HCT116 (cell line): ENCODE data around the gene PRRX1. TPM values are rescaled to one million over a fixed set of nuclear protein-coding genes. Genes with fewer than 3 reads are reported as not detected.

Source experiments
- ATAC-seq: fragments of 200-7000 bp; cut with Tn5 transposase; 2 replicates; pipeline ENCODE4 v1.9.1; 2020; ENCODE audit warnings: mild to moderate bottlenecking, moderate library complexity
- BruUV-seq: library from RNA; stranded (reverse); fragments of 400-500 nt; replicated peaks from 2 replicates; lab custom pipeline; 2021; lab: Mats Ljungman, UMichigan
- CTCF ChIA-PET: fragments of 300-600 bp; sonication (Branson Sonifier 250); formaldehyde crosslinking; loops from one replicate; lab custom pipeline; 2021; ENCODE audit warnings: antibody characterized with exemption; lab: Charles Lee
- POLR2A ChIA-PET: fragments of 300-600, 350-600 bp; sonication (Branson Sonifier 250); formaldehyde crosslinking; loops from one replicate; lab custom pipeline; 2021; ENCODE audit warnings: antibody characterized with exemption; lab: Charles Lee
- RAD21 ChIA-PET, 2 experiments: fragments of 300-600 bp; sonication (Branson Sonifier 250); formaldehyde crosslinking; loops; one replicate each; lab custom pipeline; 2023; ENCODE audit warnings: low total read pairs in 2 of 2; ENCODE audit not compliant: uncharacterized antibody in 2 of 2, unreplicated experiment in 2 of 2, low non-redundant PET in 1 of 2; lab: Charles Lee
- DNase-seq: peaks from one replicate; pipeline ENCODE4 v3.0.0-alpha.2; 2010; ENCODE audit warnings: low read depth, low spot score
- H2AFZ ChIP-seq: fragments of 200-600 bp; shearing (Covaris generic), sonication (generic); 2 replicates; pipeline ENCODE4 v1.6.1; 2017; ENCODE audit warnings: low read depth, mixed run types, mixed read lengths, antibody characterized with exemption, low read length; ENCODE audit not compliant: poor library complexity, severe bottlenecking
- H3K27ac ChIP-seq: 2 replicates; pipeline ENCODE4 v1.5.1; 2012; ENCODE audit warnings: low read depth, low read length
- H3K27me3 ChIP-seq: fragments of 200-600 bp; sonication (generic); 2 replicates; pipeline ENCODE4 v1.6.1; 2016; ENCODE audit warnings: mixed run types, low read length, mixed read lengths; ENCODE audit not compliant: insufficient read depth
- H3K36me3 ChIP-seq, 2 experiments: fragments of 200-500 bp in 1 of 2; fragments of 200-600 bp in 1 of 2; sonication (Bioruptor generic) in 1 of 2; sonication (generic) in 1 of 2; 2 replicates each; pipeline versions ENCODE4 v1.5.1 to v1.6.1; 2014 to 2016; ENCODE audit warnings: low read length in 2 of 2, inconsistent platforms in 1 of 2, mixed read lengths in 1 of 2, mixed run types in 1 of 2; ENCODE audit not compliant: insufficient read depth in 2 of 2, control insufficient read depth in 1 of 2
- H3K4me1 ChIP-seq, 2 experiments: fragments of 200-600 bp in 1 of 2; sonication (generic) in 1 of 2; 2 replicates each; pipeline versions ENCODE4 v1.5.1 to v1.6.1; 2012 to 2017; ENCODE audit warnings: low read length in 2 of 2, inconsistent platforms in 1 of 2, mild to moderate bottlenecking in 1 of 2, mixed read lengths in 1 of 2, mixed run types in 1 of 2, moderate library complexity in 1 of 2; ENCODE audit not compliant: insufficient read depth in 2 of 2, control insufficient read depth in 1 of 2
- H3K4me2 ChIP-seq: fragments of 200-600 bp; sonication (generic); 2 replicates; pipeline ENCODE4 v1.6.1; 2017; ENCODE audit warnings: mixed run types, low read length, mixed read lengths
- H3K4me3 ChIP-seq, 2 experiments: fragments of 200-600 bp in 1 of 2; sonication (generic) in 1 of 2; replicated peaks in 1 of 2; 2 replicates each; pipeline ENCODE4 v1.5.1; 2011 to 2016; ENCODE audit warnings: low read length in 2 of 2, control low read depth in 1 of 2, low read depth in 1 of 2, mild to moderate bottlenecking in 1 of 2, mixed read lengths in 1 of 2, mixed run types in 1 of 2
- H3K79me2 ChIP-seq: fragments of 200-600 bp; sonication (generic); 2 replicates; pipeline ENCODE4 v1.6.1; 2017; ENCODE audit warnings: mild to moderate bottlenecking, mixed run types, low read length, moderate library complexity, mixed read lengths; ENCODE audit not compliant: insufficient read depth
- H3K9ac ChIP-seq: fragments of 200-600 bp; sonication (generic); 2 replicates; pipeline ENCODE4 v1.6.1; 2016; ENCODE audit warnings: low read length, mixed read lengths
- H3K9me2 ChIP-seq: fragments of 200-600 bp; sonication (generic), shearing (Covaris generic); 2 replicates; pipeline ENCODE4 v1.6.1; 2017; ENCODE audit warnings: mixed run types, mild to moderate bottlenecking, moderate library complexity; ENCODE audit not compliant: insufficient read depth
- H3K9me3 ChIP-seq, 2 experiments: fragments of 200-500 bp in 1 of 2; fragments of 200-600 bp in 1 of 2; sonication (Bioruptor generic) in 1 of 2; sonication (generic) in 1 of 2; 2 replicates each; pipeline ENCODE4 v1.6.1; 2014 to 2017; ENCODE audit warnings: low read length in 2 of 2, mixed read lengths in 2 of 2, inconsistent platforms in 1 of 2, low read depth in 1 of 2, mild to moderate bottlenecking in 1 of 2, mixed run types in 1 of 2, moderate library complexity in 1 of 2; ENCODE audit not compliant: control insufficient read depth in 1 of 2, insufficient read depth in 1 of 2
- H4K20me1 ChIP-seq: fragments of 200-600 bp; sonication (generic), shearing (Covaris generic); 2 replicates; pipeline ENCODE4 v1.6.1; 2017; ENCODE audit warnings: mixed run types, mild to moderate bottlenecking, moderate library complexity; ENCODE audit not compliant: insufficient read depth
- CBX3 ChIP-seq: IDR thresholded peaks from 2 replicates; pipeline ENCODE4 v1.6.1; 2012; ENCODE audit warnings: low read depth
- CTCF ChIP-seq, 3 experiments: fragments of 200-600 bp in 1 of 3; sonication (generic) in 1 of 3; IDR thresholded peaks in 2 of 3; conservative IDR thresholded peaks in 1 of 3; 2 replicates each; pipeline ENCODE4 v1.5.1; 2012 to 2017; ENCODE audit warnings: low read depth in 2 of 3, low read length in 2 of 3, antibody characterized with exemption in 1 of 3, borderline replicate concordance in 1 of 3, control low read depth in 1 of 3, mild to moderate bottlenecking in 1 of 3, mixed read lengths in 1 of 3, mixed run types in 1 of 3, moderate library complexity in 1 of 3; ENCODE audit not compliant: insufficient read depth in 1 of 3
- EGR1 ChIP-seq: IDR thresholded peaks from 2 replicates; pipeline ENCODE4 v1.6.1; 2012; ENCODE audit warnings: low read depth
- EZH2 ChIP-seq: fragments of 200-600 bp; sonication (generic); IDR thresholded peaks from 2 replicates; pipeline ENCODE4 v1.6.1; 2017; ENCODE audit warnings: antibody characterized with exemption, mixed run types
- FOSL1 ChIP-seq: IDR thresholded peaks from 2 replicates; pipeline ENCODE4 v1.6.1; 2012; ENCODE audit warnings: low read depth
- REST ChIP-seq: IDR thresholded peaks from 2 replicates; pipeline ENCODE4 v1.6.1; 2012; ENCODE audit warnings: low read depth
- TCF7L2 ChIP-seq: IDR thresholded peaks from 2 replicates; pipeline ENCODE4 v1.7.0; 2011; ENCODE audit warnings: borderline replicate concordance, inconsistent platforms; ENCODE audit not compliant: insufficient read depth, insufficient read length; ENCODE audit errors: extremely low read depth
- ZFX ChIP-seq: fragments of 450-650 bp; IDR thresholded peaks from 2 replicates; pipeline ENCODE4 v1.6.1; 2017
- intact Hi-C: fragments of 100-400 bp; cut with micrococcal nuclease; formaldehyde crosslinking; loops from 2 replicates; pipeline ENCODE4 v1.10.0; 2022
- total RNA-seq: library from RNA; stranded (reverse); gene quantifications from one replicate; pipeline ENCODE4 v1.2.1, GENCODE V29; 2021; ENCODE audit not compliant: unreplicated experiment

PRRX1 gene
- total RNA-seq, 1 experiment from 2014 or later: 0.37 TPM

- Histone ChIP-seq H3K4me3 (no peak overlapping the region), H3K9ac (no peak overlapping the region), H3K36me3 (no peaks in the 10 kb centered on the region), H2AFZ (no peak overlapping the region), H4K20me1 (no peaks in the 10 kb centered on the region), H3K4me2 (no peak overlapping the region), H3K27ac (no peak overlapping the region), H3K9me2 (no peaks in the 10 kb centered on the region), H3K27me3 (no peaks in the 10 kb centered on the region; the same call in 1 of the 2 replicates), H3K4me1 (no peaks in the 10 kb centered on the region), H3K9me3 (no peaks in the 10 kb centered on the region), H3K79me2 (no peaks in the 10 kb centered on the region)
- ChIA-PET CTCF (no interaction called here), POLR2A (no interaction called here), RAD21 (no interaction called here)
- TF ChIP-seq TCF7L2 (no peak), EZH2 (no peak), ZFX (no peak), CTCF (IDR thresholded peaks at IDR 0.05 in 2 of 3, conservative IDR thresholded peaks at IDR 0.05 in 1 of 3; ENCODE audit: borderline replicate concordance in 1 of 3, insufficient read depth in 1 of 3, low read depth in 2 of 3, low read length in 2 of 3) (no peak), FOSL1 (no peak), EGR1 (no peak), REST (no peak), CBX3 (no peak)
- ATAC-seq (no peak), DNase-seq (no peak)
- no TSS peak for BruUV-seq
- intact Hi-C loops: no loop called here
Observed at GRCh38 chr1:170669586-170670530, 5.9 kb downstream of the PRRX1 start.
